Stimulated activated CD8-positive, alpha-beta memory T cell treated with anti-CD3 and anti-CD28 coated beads, Interleukin-12 subunit alpha, Interleukin-12 subunit beta, amount 100 ng/mL, for 1 hour (primary cell): Measurements from ENCODE around the gene SPATA6L.
"Not testable (repeated sequence)": the region's sequence is repeated elsewhere in the genome, so short reads cannot be mapped to it uniquely, and the experiment has no call there.

ENCODE experiments used
- DNase-seq: peaks from one replicate; pipeline ENCODE4 v3.0.0-alpha.2; 2020; ENCODE audit warnings: low read depth

The SPATA6L gene

GRCh38 chr9:4630836-4631235 is 35.4 kb downstream of the SPATA6L start:
- no peak for DNase-seq

GRCh38 chr9:4622016-4622415 is 44.3 kb downstream of the SPATA6L start:
- DNase-seq: no peak

GRCh38 chr9:4620881-4621555 is 45.3 kb downstream of the SPATA6L start:
- DNase-seq: no peak

- no peak for DNase-seq
Measured at GRCh38 chr9:4620057-4620765, 46.1 kb downstream of the SPATA6L start.

GRCh38 chr9:4618700-4619099 is 47.6 kb downstream of the SPATA6L start:
- no peak for DNase-seq

- no peak for DNase-seq
Measured at GRCh38 chr9:4617752-4618151, 48.5 kb downstream of the SPATA6L start.

- DNase-seq: no peak
Measured at GRCh38 chr9:4615778-4616177, 50.5 kb downstream of the SPATA6L start.

GRCh38 chr9:4615251-4615650 is 51.0 kb downstream of the SPATA6L start:
- no peak for DNase-seq

GRCh38 chr9:4614627-4615026 is 51.7 kb downstream of the SPATA6L start:
- DNase-seq: no peak

- DNase-seq: not testable (repeated sequence)
Measured at GRCh38 chr9:4606033-4606432, 60.2 kb downstream of the SPATA6L start.

- DNase-seq: peak; percentile 38
Measured at GRCh38 chr9:4604678-4605095, 61.6 kb downstream of the SPATA6L start.

- no peak for DNase-seq
Measured at GRCh38 chr9:4603830-4604229, 62.5 kb downstream of the SPATA6L start.

GRCh38 chr9:4600368-4600767 is 65.9 kb downstream of the SPATA6L start:
- no peak for DNase-seq

- no peak for DNase-seq
Measured at GRCh38 chr9:4596165-4596922, 69.9 kb downstream of the SPATA6L start.

GRCh38 chr9:4594994-4595393 is 71.3 kb downstream of the SPATA6L start:
- DNase-seq: no peak

GRCh38 chr9:4594545-4594944 is 71.7 kb downstream of the SPATA6L start:
- DNase-seq: no peak

- no peak for DNase-seq
Measured at GRCh38 chr9:4592886-4593285, 73.4 kb downstream of the SPATA6L start.

GRCh38 chr9:4592295-4592694 is 74.0 kb downstream of the SPATA6L start:
- no peak for DNase-seq

GRCh38 chr9:4591123-4591500 is 75.2 kb downstream of the SPATA6L start:
- DNase-seq: no peak

- no peak for DNase-seq
Measured at GRCh38 chr9:4590430-4591122, 75.7 kb downstream of the SPATA6L start.

GRCh38 chr9:4588721-4589120 is 77.6 kb downstream of the SPATA6L start:
- DNase-seq: no peak

- DNase-seq: no peak
Measured at GRCh38 chr9:4585135-4585534, 81.1 kb downstream of the SPATA6L start.
